Glutamatergic neuron (in vitro differentiated cells): Measurements from ENCODE around the gene ABLIM1. TPM values are rescaled to one million over a fixed set of nuclear protein-coding genes. Genes with fewer than 3 reads are reported as not detected.

Experiments
- DNase-seq: peaks from one replicate; pipeline ENCODE4 v3.0.0; 2022
- H3K27ac Mint-ChIP-seq: one replicate; pipeline ENCODE4 v1.8.0; 2020; ENCODE audit warnings: mild to moderate bottlenecking, mixed read lengths, inconsistent platforms; ENCODE audit not compliant: unreplicated experiment
- H3K27me3 Mint-ChIP-seq: one replicate; pipeline ENCODE4 v1.8.0; 2020; ENCODE audit warnings: mild to moderate bottlenecking, moderate library complexity, mixed read lengths, inconsistent platforms; ENCODE audit not compliant: unreplicated experiment
- H3K36me3 Mint-ChIP-seq: one replicate; pipeline ENCODE4 v1.8.0; 2020; ENCODE audit warnings: mild to moderate bottlenecking, mixed read lengths, inconsistent platforms; ENCODE audit not compliant: unreplicated experiment
- H3K4me1 Mint-ChIP-seq: one replicate; pipeline ENCODE4 v1.8.0; 2020; ENCODE audit warnings: mild to moderate bottlenecking, low read depth, mixed read lengths, inconsistent platforms; ENCODE audit not compliant: unreplicated experiment
- H3K4me3 Mint-ChIP-seq: one replicate; pipeline ENCODE4 v1.8.0; 2020; ENCODE audit warnings: mild to moderate bottlenecking, mixed read lengths, inconsistent platforms; ENCODE audit not compliant: unreplicated experiment
- H3K9me3 Mint-ChIP-seq: one replicate; pipeline ENCODE4 v1.8.0; 2020; ENCODE audit warnings: mild to moderate bottlenecking, moderate library complexity, mixed read lengths, inconsistent platforms; ENCODE audit not compliant: unreplicated experiment
- CTCF ChIP-seq: fragments of 200-600 bp; sonication (generic); IDR thresholded peaks from one replicate; pipeline ENCODE4 v1.5.0; 2021; ENCODE audit not compliant: partially characterized antibody, unreplicated experiment
- total RNA-seq: library from RNA; stranded (reverse); fragmentation: NEBNext Ultra II Directional; extraction: Animal tissue kit (Norgen Biotek cat#: 25700); gene quantifications from one replicate; pipeline ENCODE4 v1.2.1, GENCODE V29; 2021; ENCODE audit not compliant: unreplicated experiment

ABLIM1 gene
- total RNA-seq, 1 donor from 2014 or later = 25.7 TPM

- TF ChIP-seq CTCF = no peak
- Mint-ChIP-seq H3K27me3 (no peaks in the 10 kb centered on the region), H3K36me3 (peaks cover 7% of the 10 kb centered on the region), H3K4me3 (no peak overlapping the region), H3K4me1 (no peaks in the 10 kb centered on the region), H3K9me3 (no peaks in the 10 kb centered on the region), H3K27ac (no peak overlapping the region)
- no peak for DNase-seq
Observed at GRCh38 chr10:114593240-114593792, 64.8 kb downstream of the ABLIM1 start.

GRCh38 chr10:114590993-114591392 lies 67.1 kb downstream of the ABLIM1 start:
- TF ChIP-seq CTCF = no peak

GRCh38 chr10:114584419-114584818 lies 73.7 kb downstream of the ABLIM1 start:
- peaks cover 1% of the 10 kb centered on the region for H3K9me3 Mint-ChIP-seq
- no peaks in the 10 kb centered on the region for H3K4me1 Mint-ChIP-seq
- no peaks in the 10 kb centered on the region for H3K27me3 Mint-ChIP-seq
- no peak for TF ChIP-seq CTCF
- H3K36me3 Mint-ChIP-seq = no peaks in the 10 kb centered on the region
- H3K4me3 Mint-ChIP-seq = no peak overlapping the region
- DNase-seq = no peak
- H3K27ac Mint-ChIP-seq = no peak overlapping the region

More at GRCh38 chr10:114590993-114591392, 67.1 kb downstream of the ABLIM1 start:
- H3K9me3 Mint-ChIP-seq = no peaks in the 10 kb centered on the region
- no peak overlapping the region for H3K4me3 Mint-ChIP-seq
- H3K27ac Mint-ChIP-seq = no peak overlapping the region
- H3K36me3 Mint-ChIP-seq = peaks cover 7% of the 10 kb centered on the region
- H3K4me1 Mint-ChIP-seq = no peaks in the 10 kb centered on the region
- no peaks in the 10 kb centered on the region for H3K27me3 Mint-ChIP-seq
- no peak for DNase-seq

- H3K36me3 Mint-ChIP-seq = no peaks in the 10 kb centered on the region
- no peaks in the 10 kb centered on the region for H3K27me3 Mint-ChIP-seq
- no peaks in the 10 kb centered on the region for H3K4me1 Mint-ChIP-seq
- TF ChIP-seq CTCF = no peak
- peaks cover 1% of the 10 kb centered on the region for H3K9me3 Mint-ChIP-seq
- H3K27ac Mint-ChIP-seq = no peak overlapping the region
- no peak for DNase-seq
- H3K4me3 Mint-ChIP-seq = no peak overlapping the region
Observed at GRCh38 chr10:114581071-114581470, 77.0 kb downstream of the ABLIM1 start.

- H3K9me3 Mint-ChIP-seq = no peaks in the 10 kb centered on the region
- no peaks in the 10 kb centered on the region for H3K27me3 Mint-ChIP-seq
- no peak overlapping the region for H3K27ac Mint-ChIP-seq
Observed at GRCh38 chr10:114577133-114577532, 80.9 kb downstream of the ABLIM1 start.

More at GRCh38 chr10:114577133-114577532, 80.9 kb downstream of the ABLIM1 start:
- Mint-ChIP-seq H3K36me3 (no peaks in the 10 kb centered on the region), H3K4me1 (no peaks in the 10 kb centered on the region), H3K4me3 (no peak overlapping the region)
- TF ChIP-seq CTCF = no peak
- DNase-seq = no peak
